ENCODE results near the gene SPON1. TPM values are rescaled to one million over a fixed set of nuclear protein-coding genes. Genes with fewer than 3 reads are reported as not detected.
"Not testable (repeated sequence)": the region's sequence is repeated elsewhere in the genome, so short reads cannot be mapped to it uniquely, and the experiment has no call there.

Gene SPON1
- total RNA-seq, 4 donors from 2014 or later: 42.6 to 74.0 (median 56.1) TPM

GRCh38 chr11:14248580-14248981 lies 286.1 kb downstream of the SPON1 start:
- no peaks in the 10 kb centered on the region for H3K27me3 ChIP-seq
- no peaks in the 10 kb centered on the region for H3K36me3 ChIP-seq
- intact Hi-C loops (cut with DNase I; ENCODE audit: low total_unique reads): no loop called here
- no peaks in the 10 kb centered on the region for H3K9me3 ChIP-seq
- TF ChIP-seq POLR2AphosphoS5 (IDR thresholded peaks at IDR 0.05) (no peak), CTCF (IDR thresholded peaks at IDR 0.05) (no peak), POLR2A (IDR thresholded peaks at IDR 0.05) (no peak), EP300 (IDR thresholded peaks at IDR 0.05; ENCODE audit: low read depth) (no peak)
- no peak for DNase-seq
- 65 to 80% methylated on average over 1 to 5 of the region's 5 CpGs for WGBS, 2 donors (ENCODE audit: low coverage in 1 of 2)
- H3K27ac ChIP-seq: no peak overlapping the region
- H3K4me3 ChIP-seq: no peak overlapping the region
- in situ Hi-C loops (cut with MboI; ENCODE audit: low pct_ligation_motif_present in 1 of 4, low pct_unique_long_range_greater_than_20kb in 1 of 4, low sequenced_read_pairs in 3 of 4): loop anchor here (5.0 to 25.0 kb wide), 4 partner anchors 291 to 486 kb away; no protein-coding TSS in a partner anchor
- H3K4me1 ChIP-seq: no peaks in the 10 kb centered on the region

- intact Hi-C loops (cut with DNase I; ENCODE audit: low total_unique reads): loop anchor here (1.0 kb wide), 1 partner anchor 293 kb away; no protein-coding TSS in a partner anchor
- in situ Hi-C loops (cut with MboI; ENCODE audit: low pct_ligation_motif_present in 1 of 4, low pct_unique_long_range_greater_than_20kb in 1 of 4, low sequenced_read_pairs in 3 of 4): loop anchor here (5.0 to 25.0 kb wide), 4 partner anchors 292 to 487 kb away; no protein-coding TSS in a partner anchor
Observed at GRCh38 chr11:14249121-14249963, 286.8 kb downstream of the SPON1 start.

GRCh38 chr11:14251754-14252153 lies 289.2 kb downstream of the SPON1 start:
- WGBS, 2 donors (ENCODE audit: low coverage in 1 of 2): 80% methylated on average over 2 to 5 of the region's 5 CpGs
- Histone ChIP-seq H3K27me3 (no peaks in the 10 kb centered on the region), H3K4me1 (no peaks in the 10 kb centered on the region), H3K9me3 (no peaks in the 10 kb centered on the region), H3K36me3 (no peaks in the 10 kb centered on the region), H3K4me3 (no peak overlapping the region), H3K27ac (no peak overlapping the region)
- no peak for DNase-seq
- TF ChIP-seq CTCF (IDR thresholded peaks at IDR 0.05): no peak
- no peak for TF ChIP-seq EP300 (IDR thresholded peaks at IDR 0.05; ENCODE audit: low read depth)
- TF ChIP-seq POLR2A (IDR thresholded peaks at IDR 0.05): no peak
- intact Hi-C loops (cut with DNase I; ENCODE audit: low total_unique reads) (no loop called here), in situ Hi-C loops (cut with MboI; ENCODE audit: low pct_ligation_motif_present in 1 of 4, low pct_unique_long_range_greater_than_20kb in 1 of 4, low sequenced_read_pairs in 3 of 4) (loop anchor here in 1 of 4 donors (25.0 kb wide), 1 partner anchor 489 kb away; no protein-coding TSS in a partner anchor)

More at GRCh38 chr11:14249121-14249963, 286.8 kb downstream of the SPON1 start:
- no peak overlapping the region for H3K27ac ChIP-seq
- H3K4me3 ChIP-seq: no peak overlapping the region
- no peaks in the 10 kb centered on the region for H3K9me3 ChIP-seq
- H3K36me3 ChIP-seq: no peaks in the 10 kb centered on the region
- WGBS, 2 donors (ENCODE audit: low coverage in 1 of 2): 25 to 26% methylated on average over 3 to 10 of the region's 10 CpGs
- H3K4me1 ChIP-seq: no peaks in the 10 kb centered on the region
- no peaks in the 10 kb centered on the region for H3K27me3 ChIP-seq
- peak; percentile 71 for DNase-seq
- TF ChIP-seq POLR2A (IDR thresholded peaks at IDR 0.05): no peak
- TF ChIP-seq EP300 (IDR thresholded peaks at IDR 0.05; ENCODE audit: low read depth): no peak
- TF ChIP-seq POLR2AphosphoS5 (IDR thresholded peaks at IDR 0.05): no peak
- TF ChIP-seq CTCF (IDR thresholded peaks at IDR 0.05): peak; percentile 85 to 90 (median 89)

- H3K36me3 ChIP-seq; H3K9me3 ChIP-seq; H3K4me1 ChIP-seq; H3K27me3 ChIP-seq; intact Hi-C loops (cut with DNase I; ENCODE audit: low total_unique reads); H3K4me3 ChIP-seq; H3K27ac ChIP-seq; DNase-seq: not testable (repeated sequence)
- 97% methylated on average over 6 of the region's 12 CpGs; no CpG with 5 or more reads in 1 of the 2 donors for WGBS, 2 donors (ENCODE audit: low coverage in 1 of 2)
- in situ Hi-C loops (cut with MboI; ENCODE audit: low pct_ligation_motif_present in 1 of 4, low pct_unique_long_range_greater_than_20kb in 1 of 4, low sequenced_read_pairs in 3 of 4): loop anchor here in 1 of 4 donors (25.0 kb wide), 1 partner anchor 490 kb away; no protein-coding TSS in a partner anchor
Observed at GRCh38 chr11:14252501-14252900, 290.0 kb downstream of the SPON1 start.

Data from transverse colon (tissue), 4 donors.